Hepatocyte (in vitro differentiated cells): ENCODE data around the gene SENP7.

Experiments used
- CTCF ChIP-seq: fragments of 200-600 bp; sonication (generic); IDR thresholded peaks from 2 replicates; pipeline ENCODE4 v1.5.1; 2016; ENCODE audit warnings: antibody characterized with exemption, mild to moderate bottlenecking; ENCODE audit not compliant: poor library complexity
- EZH2 ChIP-seq: fragments of 200-600 bp; sonication (generic); IDR thresholded peaks from 2 replicates; pipeline ENCODE4 v1.6.1; 2016; ENCODE audit warnings: antibody characterized with exemption, mild to moderate bottlenecking, borderline replicate concordance

GRCh38 chr3:101377796-101378195 is 135.2 kb downstream of the SENP7 start:
- TF ChIP-seq CTCF, result no peak
- no peak for TF ChIP-seq EZH2
